Activated CD4-positive, CD25-positive, alpha-beta regulatory T cell treated with anti-CD3 and anti-CD28 coated beads, Interleukin-2, amount 50 U/mL, for 72 hours (primary cell): ENCODE measurements around the gene FHOD3.

Experiments
- DNase-seq: peaks from one replicate; pipeline ENCODE4 v3.0.0; 2021

FHOD3 gene

GRCh38 chr18:36297417-36298125, at the start of gene FHOD3:
FHOD3 (plus strand) TSS chr18:36297713; CDS start chr18:36297836, 123 bp downstream.
- DNase-seq, result no peak

- DNase-seq, result no peak
Measured at GRCh38 chr18:36249392-36249791, 48.1 kb upstream of the FHOD3 start.

GRCh38 chr18:36250827-36251226, 46.7 kb upstream of the FHOD3 start:
- DNase-seq, result no peak

GRCh38 chr18:36255072-36255698, 42.3 kb upstream of the FHOD3 start:
- DNase-seq, result no peak

- no peak for DNase-seq
Measured at GRCh38 chr18:36256094-36256493, 41.4 kb upstream of the FHOD3 start.

GRCh38 chr18:36262971-36263370, 34.5 kb upstream of the FHOD3 start:
- no peak for DNase-seq

GRCh38 chr18:36264283-36264682, 33.2 kb upstream of the FHOD3 start:
- no peak for DNase-seq

- no peak for DNase-seq
Measured at GRCh38 chr18:36265015-36265414, 32.5 kb upstream of the FHOD3 start.

GRCh38 chr18:36269157-36269556, 28.4 kb upstream of the FHOD3 start:
- DNase-seq, result no peak

- DNase-seq, result no peak
Measured at GRCh38 chr18:36271153-36271552, 26.4 kb upstream of the FHOD3 start.

GRCh38 chr18:36273347-36273746, 24.2 kb upstream of the FHOD3 start:
- no peak for DNase-seq

GRCh38 chr18:36274083-36274715, 23.3 kb upstream of the FHOD3 start:
- no peak for DNase-seq

- no peak for DNase-seq
Measured at GRCh38 chr18:36275561-36275960, 22.0 kb upstream of the FHOD3 start.

- DNase-seq, result no peak
Measured at GRCh38 chr18:36279001-36279400, 18.5 kb upstream of the FHOD3 start.

GRCh38 chr18:36281936-36282335, 15.6 kb upstream of the FHOD3 start:
- DNase-seq, result no peak

GRCh38 chr18:36283448-36283847, 14.1 kb upstream of the FHOD3 start:
- no peak for DNase-seq

- DNase-seq, result no peak
Measured at GRCh38 chr18:36284268-36284667, 13.2 kb upstream of the FHOD3 start.

- no peak for DNase-seq
Measured at GRCh38 chr18:36284671-36285295, 12.7 kb upstream of the FHOD3 start.

GRCh38 chr18:36287653-36288052, 9.9 kb upstream of the FHOD3 start:
- DNase-seq, result no peak

GRCh38 chr18:36288689-36289088, 8.8 kb upstream of the FHOD3 start:
- DNase-seq, result no peak

GRCh38 chr18:36294031-36294430, 3.5 kb upstream of the FHOD3 start:
- no peak for DNase-seq

GRCh38 chr18:36295214-36295613, 2.3 kb upstream of the FHOD3 start:
- DNase-seq, result no peak

GRCh38 chr18:36295880-36296301, 1.6 kb upstream of the FHOD3 start:
- no peak for DNase-seq
